T-helper 2 cell treated with Interferon-gamma antibody and Interleukin-4, amounts not matched to agents 100 ng/mL and 5 ng/mL, for 36 hours (primary cell): ENCODE results near the gene AQP10. TPM values are rescaled to one million over a fixed set of nuclear protein-coding genes. Genes with fewer than 3 reads are reported as not detected.

Experiments used
- intact Hi-C: fragments of 100-400 bp; cut with micrococcal nuclease; formaldehyde crosslinking; loops from one replicate; pipeline ENCODE4 v1.15.1; 2023
- total RNA-seq: library from RNA; stranded (reverse); gene quantifications from 2 replicates; pipeline ENCODE4 v1.2.3, GENCODE V29; 2022

Gene AQP10
- total RNA-seq, 1 donor from 2014 or later = not detected

DNA sequence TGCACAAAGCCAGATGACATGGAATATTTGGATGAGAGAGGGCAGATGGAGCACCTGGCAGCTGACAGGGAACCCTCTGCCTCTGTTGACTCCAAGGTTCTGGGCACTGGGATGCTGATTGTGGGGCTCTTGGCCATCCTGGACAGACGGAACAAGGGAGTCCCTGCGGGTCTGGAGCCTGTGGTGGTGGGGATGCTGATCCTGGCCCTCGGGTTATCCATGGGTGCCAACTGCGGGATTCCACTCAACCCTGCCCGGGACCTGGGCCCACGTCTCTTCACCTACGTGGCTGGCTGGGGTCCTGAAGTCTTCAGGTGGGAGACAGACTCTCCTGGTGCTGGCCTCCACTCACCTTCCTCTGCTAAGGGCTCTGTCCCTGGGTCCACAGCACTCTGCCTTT is 2.6 kb downstream of the AQP10 start:
- intact Hi-C loops = no loop called here

GRCh38 chr1:154324241-154324640 is 3.3 kb downstream of the AQP10 start:
- intact Hi-C loops = loop anchor here (2.0 kb wide), 1 partner anchor 103 kb away; the partner anchor contains the start of gene UBAP2L

DNA sequence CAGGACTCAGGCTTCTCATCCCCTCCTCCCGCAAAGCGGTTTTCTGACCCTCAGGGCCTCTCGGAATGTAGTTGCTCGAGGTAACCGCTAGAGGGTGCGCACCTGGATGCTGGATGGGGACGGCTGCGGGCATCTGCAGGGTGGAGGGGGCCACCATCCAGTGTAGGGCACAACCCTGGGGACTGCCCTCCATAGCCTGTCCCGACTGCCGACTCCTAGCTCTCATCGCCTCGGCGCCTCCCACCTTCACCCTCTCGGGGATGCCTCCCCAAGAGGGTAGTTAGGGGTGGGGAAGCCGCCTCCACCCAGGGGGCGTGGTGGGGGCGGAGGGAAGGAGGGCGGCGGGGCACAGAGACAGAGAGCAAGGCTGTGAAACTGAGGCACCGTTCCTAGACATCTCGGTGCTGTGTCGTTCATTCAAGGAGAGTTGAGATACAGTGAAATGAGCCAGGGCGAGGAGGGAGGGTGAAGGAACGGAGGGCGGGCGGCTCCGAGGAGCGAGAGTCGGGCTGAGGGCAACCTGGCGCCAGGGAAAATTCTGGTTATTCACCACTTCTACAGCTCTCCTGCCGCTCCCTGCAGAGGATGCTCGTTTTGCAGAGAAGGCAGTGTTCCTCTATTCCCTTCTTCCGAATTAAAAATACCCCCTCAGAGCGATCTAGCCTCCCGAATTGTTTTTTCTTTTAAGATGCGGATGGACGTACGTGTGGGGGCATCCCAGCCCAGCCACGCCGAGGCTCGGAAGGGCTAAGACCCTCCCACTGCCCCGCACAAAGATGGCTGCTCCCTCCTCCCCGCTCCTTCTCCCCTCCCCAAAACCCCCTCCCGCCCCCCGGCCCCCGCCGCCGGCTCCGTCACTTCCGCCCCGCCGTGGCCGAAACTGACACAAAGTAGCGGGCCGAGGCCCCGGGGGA is 4.0 kb downstream of the AQP10 start, which contains the start of gene ATP8B2:
Gene ATP8B2, plus strand, starts transcription at position 857 of the 914 bp plus-strand sequence. CDS start 2,617 bp downstream, outside the sequence.
- intact Hi-C loops = loop anchor here (2.0 to 5.0 kb wide), 3 partner anchors 104 to 653 kb away; partner anchors contain the start of genes ILF2, UBAP2L and UBE2Q1

DNA sequence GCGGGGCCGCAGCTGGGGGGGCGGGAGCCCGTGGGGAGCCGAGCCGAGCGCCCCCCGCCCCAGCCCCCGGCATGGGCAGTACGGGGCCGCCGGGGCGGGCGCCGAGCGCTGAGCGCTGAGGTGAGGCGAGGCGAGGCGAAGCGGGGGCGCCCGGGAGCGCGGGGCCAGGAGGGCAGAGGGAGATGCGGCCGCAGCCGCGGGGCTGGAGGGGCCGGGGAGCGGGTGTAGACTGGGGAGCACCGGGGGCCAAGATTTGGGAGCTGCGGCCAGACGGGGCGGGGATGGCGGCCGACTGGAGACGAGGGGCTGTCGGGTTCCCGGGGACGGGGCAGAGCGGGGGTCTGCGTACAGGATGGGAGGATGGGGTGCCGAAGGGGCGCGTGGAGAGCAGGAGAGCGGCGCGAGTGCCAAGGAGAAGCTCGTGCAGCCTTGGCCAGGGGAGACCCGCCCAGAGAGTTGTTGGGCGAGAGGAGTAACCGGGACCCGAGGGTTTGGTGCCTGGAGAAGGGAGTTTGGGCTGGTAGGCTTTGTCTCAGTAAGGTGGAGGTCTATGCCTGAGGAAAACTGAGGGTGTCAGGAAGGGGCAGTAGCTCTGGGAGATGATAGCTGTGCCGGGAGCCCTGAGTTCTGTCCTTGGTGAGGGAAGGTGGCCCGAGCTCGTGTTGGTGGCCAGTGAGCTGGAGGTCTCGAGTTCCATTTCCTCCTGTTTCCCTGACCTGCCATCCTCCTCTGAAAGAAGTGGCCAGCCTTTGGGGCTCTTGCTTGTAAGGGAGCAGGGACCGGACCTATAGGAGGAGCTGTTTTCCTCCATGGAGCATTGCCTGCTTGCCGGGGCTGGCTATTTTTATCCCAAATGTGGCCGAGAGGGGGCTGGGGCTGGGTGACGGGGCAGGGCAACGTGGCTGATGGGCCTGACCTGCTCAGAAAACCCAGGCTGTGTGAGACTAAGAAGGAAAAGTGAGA is 5.0 kb downstream of the AQP10 start:
- intact Hi-C loops = loop anchor here (1.0 to 5.0 kb wide), 5 partner anchors 9 to 654 kb away; partner anchors contain the start of genes ILF2, UBAP2L and UBE2Q1

GRCh38 chr1:154326546-154327465 is 5.9 kb downstream of the AQP10 start:
- intact Hi-C loops = loop anchor here (1.0 to 5.0 kb wide), 4 partner anchors 8 to 655 kb away; partner anchors contain the start of genes ILF2 and UBE2Q1

DNA sequence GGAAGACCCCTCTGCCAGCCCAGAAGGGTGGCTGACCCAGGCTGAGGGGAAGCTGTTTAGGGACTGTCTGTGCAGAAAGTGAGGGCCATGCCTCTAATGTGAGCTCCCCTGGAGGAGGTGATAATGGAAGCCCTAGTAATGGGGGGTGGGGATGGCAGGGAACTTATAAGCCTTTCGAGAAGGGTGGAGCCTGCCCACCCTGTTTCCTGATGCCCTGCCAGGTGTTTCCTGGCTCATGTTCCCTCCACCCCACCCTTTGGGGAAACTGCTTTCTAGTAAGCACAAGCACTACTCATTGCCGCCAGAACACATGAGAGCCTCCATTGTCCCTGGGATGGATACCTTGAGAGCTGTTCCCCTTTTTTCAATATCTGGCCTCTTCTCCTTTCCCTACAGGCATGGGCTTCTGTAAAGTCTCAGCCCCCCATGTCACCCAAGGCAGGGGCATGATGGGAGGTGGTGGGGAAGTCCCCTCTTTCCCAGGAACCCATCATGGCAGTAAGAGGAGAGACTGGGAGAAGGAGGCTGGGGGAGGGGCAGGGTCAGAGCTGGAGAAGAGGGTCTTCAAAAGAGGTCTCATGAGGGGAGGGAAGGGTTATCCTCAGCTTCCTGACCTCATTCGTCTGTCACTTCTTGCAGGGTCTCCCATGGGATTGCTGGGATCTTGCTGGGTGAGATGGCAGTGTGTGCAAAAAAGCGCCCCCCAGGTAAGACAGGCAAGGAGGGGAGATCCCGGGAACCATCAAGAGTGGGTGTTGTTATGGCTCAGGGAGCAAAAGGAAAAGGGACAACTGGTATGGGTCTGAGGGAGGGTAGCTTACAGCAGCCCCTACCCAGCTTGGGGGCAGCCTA is 6.8 kb downstream of the AQP10 start:
- intact Hi-C loops = loop anchor here (1.0 to 5.0 kb wide), 5 partner anchors 15 to 655 kb away; partner anchors contain the start of genes HAX1, ILF2 and UBE2Q1

DNA sequence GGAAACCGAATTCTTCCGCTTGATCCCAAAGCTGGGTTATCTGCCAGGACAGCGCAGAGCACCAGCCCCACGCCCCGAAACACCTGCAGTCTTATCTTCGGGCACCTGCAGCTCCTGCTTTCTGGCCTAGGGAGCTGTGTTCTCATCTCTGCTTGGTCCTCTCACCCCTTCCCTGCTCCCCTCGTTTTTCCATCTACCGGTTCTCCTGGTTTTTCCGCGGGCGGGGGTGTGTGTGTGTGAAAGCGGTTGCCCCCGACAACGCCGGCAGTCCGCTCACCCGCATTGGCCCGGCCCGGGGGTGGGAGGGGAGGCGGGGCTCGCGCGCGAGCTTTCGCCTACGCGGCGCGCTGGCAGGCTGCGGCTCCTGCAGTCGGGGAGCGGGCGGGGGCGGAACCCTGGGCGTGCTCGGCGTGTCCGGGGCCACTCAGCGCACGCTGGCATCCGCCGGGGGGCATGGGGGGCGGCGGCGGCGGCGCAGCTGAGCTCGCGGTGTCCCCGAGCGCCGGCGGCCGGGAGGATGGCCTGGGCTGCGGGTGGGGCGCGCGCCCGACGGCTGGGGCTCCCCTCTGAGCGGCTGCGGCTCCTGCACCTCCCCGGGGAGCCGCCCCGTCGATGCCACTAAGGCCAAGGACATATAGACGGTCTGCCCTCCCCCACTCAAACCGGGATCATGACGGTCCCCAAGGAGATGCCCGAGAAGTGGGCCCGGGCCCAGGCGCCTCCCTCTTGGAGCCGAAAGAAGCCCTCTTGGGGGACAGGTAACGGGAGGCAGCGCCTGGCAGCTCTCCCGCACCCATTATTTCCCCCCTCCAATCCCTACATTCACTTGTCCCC is 7.6 kb downstream of the AQP10 start:
- intact Hi-C loops = loop anchor here (1.0 to 5.0 kb wide), 4 partner anchors 56 to 656 kb away; partner anchors contain the start of genes HAX1, ILF2 and UBE2Q1

- intact Hi-C loops = loop anchor here (2.0 to 5.0 kb wide), 3 partner anchors 146 to 657 kb away; partner anchors contain the start of genes ILF2 and UBE2Q1
Observed at GRCh38 chr1:154329152-154329521, 8.2 kb downstream of the AQP10 start.

- intact Hi-C loops = loop anchor here (2.0 to 5.0 kb wide), 3 partner anchors 147 to 657 kb away; partner anchors contain the start of genes ILF2 and UBE2Q1
Observed at GRCh38 chr1:154329551-154330131, 8.7 kb downstream of the AQP10 start.

DNA sequence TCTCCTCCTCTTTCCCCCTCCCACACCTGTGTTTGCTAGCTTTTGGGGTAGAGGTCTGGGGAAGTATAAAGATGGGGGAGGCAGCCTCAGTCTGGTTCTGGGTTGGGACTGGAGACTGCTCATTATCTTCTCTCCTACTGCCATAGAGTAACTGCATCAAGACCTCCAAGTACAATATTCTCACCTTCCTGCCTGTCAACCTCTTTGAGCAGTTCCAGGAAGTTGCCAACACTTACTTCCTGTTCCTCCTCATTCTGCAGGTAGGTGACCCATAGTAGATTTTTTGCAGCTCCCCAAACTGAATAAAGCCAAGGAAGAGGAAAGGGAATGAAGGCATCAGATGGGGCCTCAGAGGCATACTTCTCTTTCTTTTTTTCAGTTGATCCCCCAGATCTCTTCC is 9.8 kb downstream of the AQP10 start:
- intact Hi-C loops = no loop called here

DNA sequence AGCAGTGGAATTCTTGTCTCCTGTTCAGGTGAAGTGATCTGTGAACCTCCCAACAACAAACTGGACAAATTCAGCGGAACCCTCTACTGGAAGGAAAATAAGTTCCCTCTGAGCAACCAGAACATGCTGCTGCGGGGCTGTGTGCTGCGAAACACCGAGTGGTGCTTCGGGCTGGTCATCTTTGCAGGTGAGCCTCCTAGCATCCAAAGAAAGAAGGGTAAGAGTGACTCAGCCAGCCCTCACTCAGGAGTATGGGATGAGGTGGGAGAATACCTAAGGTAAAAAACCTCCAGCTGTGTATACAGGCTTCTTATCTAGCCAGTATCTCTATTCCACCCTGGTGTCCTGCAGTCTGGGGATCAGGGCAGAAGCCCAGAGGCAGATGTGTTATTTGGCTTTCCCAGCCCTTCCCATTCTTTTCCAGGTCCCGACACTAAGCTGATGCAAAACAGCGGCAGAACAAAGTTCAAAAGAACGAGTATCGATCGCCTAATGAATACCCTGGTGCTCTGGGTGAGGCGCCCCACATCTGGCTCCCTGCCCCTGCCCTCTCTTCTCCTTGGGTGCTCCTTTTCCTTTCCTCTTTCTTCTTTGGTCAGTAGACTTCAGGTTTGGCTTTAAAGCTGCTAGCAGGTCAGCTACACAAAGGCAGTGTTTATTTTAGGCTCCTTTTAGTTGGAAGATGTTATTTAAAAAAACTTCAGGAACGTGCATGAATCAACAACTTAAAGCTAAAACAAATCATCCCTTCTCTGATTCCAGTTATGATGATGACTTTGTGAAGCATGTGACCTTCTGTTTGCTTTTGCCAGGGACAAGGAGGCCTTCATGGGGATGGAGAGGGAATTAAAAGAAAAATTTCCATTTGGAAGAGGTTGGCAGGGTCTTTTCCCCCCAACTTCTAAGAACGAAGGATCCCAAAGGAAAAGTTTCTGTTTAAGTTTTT is 13.5 kb downstream of the AQP10 start:
- intact Hi-C loops = loop anchor here (1.0 to 2.0 kb wide), 2 partner anchors 8 to 62 kb away; partner anchors contain the start of gene HAX1

DNA sequence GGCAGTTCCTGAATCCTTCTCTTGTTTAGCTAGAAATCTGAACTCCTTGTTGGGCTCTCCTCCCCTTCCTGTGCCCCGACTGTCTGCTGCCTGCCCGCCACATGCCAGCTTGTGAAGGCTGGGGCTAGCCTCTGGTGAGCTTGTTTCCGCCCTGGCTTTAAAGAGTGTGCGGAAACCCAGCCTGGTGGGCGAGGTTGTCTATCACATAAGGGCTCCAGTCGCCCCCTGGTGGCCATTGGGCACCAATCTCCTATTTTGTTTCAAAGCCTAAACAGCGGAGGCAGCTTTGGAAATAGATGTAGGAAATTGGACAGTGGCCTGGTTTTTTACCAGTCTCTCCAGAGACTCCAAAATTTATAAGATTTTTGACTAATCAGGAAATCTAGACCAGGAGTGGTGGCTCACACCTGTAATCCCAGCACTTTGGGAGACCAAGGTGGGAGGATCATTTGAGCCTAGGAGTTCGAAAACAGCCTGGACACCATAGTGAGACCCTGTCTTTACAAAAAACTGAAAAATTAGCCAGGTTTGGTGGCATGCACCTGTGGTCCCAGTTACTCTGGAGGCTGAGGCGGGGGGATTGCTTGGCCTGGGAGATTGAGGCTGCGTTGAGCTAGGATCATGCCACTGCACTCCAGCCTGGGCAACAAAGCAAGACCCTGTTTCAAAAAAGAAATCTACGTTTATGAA is 14.3 kb downstream of the AQP10 start:
- intact Hi-C loops = loop anchor here (1.0 to 2.0 kb wide), 2 partner anchors 9 to 62 kb away; partner anchors contain the start of gene HAX1

DNA sequence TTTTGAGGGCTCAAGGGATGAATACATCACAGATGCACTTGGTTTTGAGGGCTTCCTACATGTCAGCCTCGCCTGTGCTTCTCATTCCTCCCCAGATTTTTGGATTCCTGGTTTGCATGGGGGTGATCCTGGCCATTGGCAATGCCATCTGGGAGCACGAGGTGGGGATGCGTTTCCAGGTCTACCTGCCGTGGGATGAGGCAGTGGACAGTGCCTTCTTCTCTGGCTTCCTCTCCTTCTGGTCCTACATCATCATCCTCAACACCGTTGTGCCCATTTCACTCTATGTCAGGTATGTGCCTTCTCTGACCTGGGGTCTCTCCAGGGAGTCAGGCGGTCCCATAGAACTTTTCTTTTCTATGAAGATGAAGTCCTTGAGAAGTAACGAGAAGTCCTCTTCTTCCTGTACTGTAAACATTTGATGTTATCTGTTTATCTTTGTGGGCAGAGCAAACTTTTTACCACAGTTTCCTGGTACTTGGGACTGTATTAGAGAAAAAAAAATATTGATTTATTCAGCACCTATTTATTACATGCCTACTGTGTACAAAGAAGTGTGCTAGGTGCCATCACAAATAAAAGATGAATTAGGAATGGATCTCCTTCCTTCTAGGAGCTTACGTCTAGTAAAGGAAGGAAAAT is 16.5 kb downstream of the AQP10 start:
- intact Hi-C loops = no loop called here

DNA sequence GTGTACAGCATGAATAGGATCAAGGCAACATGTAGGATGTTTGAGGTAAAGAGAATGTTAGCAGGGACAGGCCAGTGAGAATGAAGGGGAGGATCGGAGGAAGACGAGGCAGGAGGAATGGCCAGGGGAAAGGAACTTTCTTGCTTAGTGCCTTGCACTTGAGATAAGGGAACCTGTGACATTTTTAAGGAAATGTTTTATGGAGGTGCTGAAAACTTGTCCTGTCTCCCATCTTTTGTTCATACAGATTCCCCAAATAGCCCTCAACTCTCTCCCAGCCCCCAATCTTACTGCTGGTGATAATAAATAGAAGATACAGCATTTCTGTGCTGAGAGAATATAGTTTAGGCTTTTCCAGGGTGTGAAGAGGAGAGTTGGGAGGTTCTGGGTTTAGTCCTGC is 18.0 kb downstream of the AQP10 start:
- intact Hi-C loops = no loop called here

DNA sequence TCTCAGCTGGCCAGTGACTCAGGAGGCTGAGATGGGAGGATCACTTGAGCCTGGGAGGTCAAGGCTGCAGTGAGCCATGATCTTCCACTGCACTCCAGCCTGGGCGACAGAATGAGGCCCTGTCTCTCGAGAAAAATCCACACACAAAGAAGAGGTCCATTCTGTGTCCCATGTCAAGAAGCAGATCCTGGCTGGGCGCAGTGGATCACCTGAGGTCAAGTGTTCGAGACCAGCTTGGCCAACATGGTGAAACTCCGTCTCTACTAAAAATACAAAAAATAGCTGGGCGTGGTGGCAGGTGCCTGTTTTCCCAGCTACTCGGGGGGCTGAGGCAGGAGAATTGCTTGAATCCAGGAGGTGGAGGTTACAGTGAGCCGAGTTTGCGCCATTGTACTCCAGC is 20.5 kb downstream of the AQP10 start:
- intact Hi-C loops = loop anchor here (10.0 kb wide), 1 partner anchor 347 kb away; the partner anchor contains the start of gene RPS27
